DND-41 (cell line): Measurements from ENCODE around the gene THBD.

ENCODE experiments used
- ATAC-seq: fragments of 200-7000 bp; cut with Tn5 transposase; 3 replicates; pipeline ENCODE4 v1.9.1; 2021; ENCODE audit warnings: low read depth; ENCODE audit not compliant: insufficient read depth
- DNase-seq: peaks from one replicate; pipeline ENCODE4 v3.0.0-alpha.2; 2020
- H2AFZ ChIP-seq: 2 replicates; pipeline ENCODE4 v1.6.0; 2012; ENCODE audit warnings: low read depth, low read length
- H3K27ac ChIP-seq: 2 replicates; pipeline ENCODE4 v1.5.1; 2012; ENCODE audit warnings: low read length, inconsistent platforms
- H3K27me3 ChIP-seq: fragments of 200-600 bp; sonication (generic); 2 replicates; pipeline ENCODE4 v1.6.0; 2012; ENCODE audit warnings: low read length, mild to moderate bottlenecking, inconsistent platforms; ENCODE audit not compliant: insufficient read depth, poor library complexity
- H3K36me3 ChIP-seq: 2 replicates; pipeline ENCODE4 v1.5.1; 2012; ENCODE audit warnings: low read length, inconsistent platforms; ENCODE audit not compliant: insufficient read depth
- H3K4me1 ChIP-seq: 2 replicates; pipeline ENCODE4 v1.5.1; 2012; ENCODE audit warnings: mild to moderate bottlenecking, low read length; ENCODE audit not compliant: insufficient read depth
- H3K4me2 ChIP-seq: 2 replicates; pipeline ENCODE4 v1.6.0; 2012; ENCODE audit warnings: mild to moderate bottlenecking, moderate library complexity, low read length, inconsistent platforms; ENCODE audit not compliant: insufficient read depth
- H3K4me3 ChIP-seq, 2 experiments: fragments of 200-600 bp in 1 of 2; shearing (Covaris generic) in 1 of 2; 2 replicates each; pipeline ENCODE4 v1.5.1; 2012 to 2016; ENCODE audit warnings: inconsistent platforms in 2 of 2, low read length in 2 of 2, mild to moderate bottlenecking in 2 of 2, low read depth in 1 of 2, moderate library complexity in 1 of 2
- H3K79me2 ChIP-seq: 2 replicates; pipeline ENCODE4 v1.6.0; 2012; ENCODE audit warnings: low read length, inconsistent platforms; ENCODE audit not compliant: insufficient read depth
- H3K9ac ChIP-seq: 2 replicates; pipeline ENCODE4 v1.6.0; 2012; ENCODE audit warnings: low read depth, mild to moderate bottlenecking, inconsistent platforms, low read length, moderate library complexity
- H3K9me3 ChIP-seq: 2 replicates; pipeline ENCODE4 v1.5.1; 2012; ENCODE audit warnings: low read length, moderate library complexity, mild to moderate bottlenecking, inconsistent platforms; ENCODE audit not compliant: insufficient read depth, severe bottlenecking
- H4K20me1 ChIP-seq: 2 replicates; pipeline ENCODE4 v1.6.0; 2012; ENCODE audit warnings: low read length; ENCODE audit not compliant: insufficient read depth
- EZH2 ChIP-seq: IDR thresholded peaks from 3 replicates; pipeline ENCODE4 v1.6.1; 2012; ENCODE audit warnings: borderline replicate concordance, low read depth, mild to moderate bottlenecking, moderate library complexity, low read length, inconsistent platforms; ENCODE audit not compliant: severe bottlenecking
- TF ChIP-seq, protein P1 (sequence below): IDR thresholded peaks from 2 replicates; pipeline ENCODE4 v1.5.1; 2012; ENCODE audit warnings: borderline replicate concordance, low read length, moderate library complexity, mild to moderate bottlenecking; ENCODE audit not compliant: poor library complexity, severe bottlenecking; ENCODE audit errors: extremely low read depth

Gene THBD

GRCh38 chr20:23017516-23017915 lies 32.0 kb downstream of the THBD start:
- no peak for TF ChIP-seq EZH2
- TF ChIP-seq, protein P1, sequence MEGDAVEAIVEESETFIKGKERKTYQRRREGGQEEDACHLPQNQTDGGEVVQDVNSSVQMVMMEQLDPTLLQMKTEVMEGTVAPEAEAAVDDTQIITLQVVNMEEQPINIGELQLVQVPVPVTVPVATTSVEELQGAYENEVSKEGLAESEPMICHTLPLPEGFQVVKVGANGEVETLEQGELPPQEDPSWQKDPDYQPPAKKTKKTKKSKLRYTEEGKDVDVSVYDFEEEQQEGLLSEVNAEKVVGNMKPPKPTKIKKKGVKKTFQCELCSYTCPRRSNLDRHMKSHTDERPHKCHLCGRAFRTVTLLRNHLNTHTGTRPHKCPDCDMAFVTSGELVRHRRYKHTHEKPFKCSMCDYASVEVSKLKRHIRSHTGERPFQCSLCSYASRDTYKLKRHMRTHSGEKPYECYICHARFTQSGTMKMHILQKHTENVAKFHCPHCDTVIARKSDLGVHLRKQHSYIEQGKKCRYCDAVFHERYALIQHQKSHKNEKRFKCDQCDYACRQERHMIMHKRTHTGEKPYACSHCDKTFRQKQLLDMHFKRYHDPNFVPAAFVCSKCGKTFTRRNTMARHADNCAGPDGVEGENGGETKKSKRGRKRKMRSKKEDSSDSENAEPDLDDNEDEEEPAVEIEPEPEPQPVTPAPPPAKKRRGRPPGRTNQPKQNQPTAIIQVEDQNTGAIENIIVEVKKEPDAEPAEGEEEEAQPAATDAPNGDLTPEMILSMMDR, result no peak
- Histone ChIP-seq H3K4me1 (peaks cover 45% of the 10 kb centered on the region), H3K4me2 (no peak overlapping the region), H3K9ac (no peak overlapping the region), H3K27me3 (no peaks in the 10 kb centered on the region), H4K20me1 (no peaks in the 10 kb centered on the region), H3K79me2 (no peaks in the 10 kb centered on the region), H3K4me3 (no peak overlapping the region), H3K9me3 (no peaks in the 10 kb centered on the region), H2AFZ (no peak overlapping the region), H3K36me3 (no peaks in the 10 kb centered on the region), H3K27ac (no peak overlapping the region)
- ATAC-seq, result peak; percentile 48
- DNase-seq, result peak; percentile 30

DNA sequence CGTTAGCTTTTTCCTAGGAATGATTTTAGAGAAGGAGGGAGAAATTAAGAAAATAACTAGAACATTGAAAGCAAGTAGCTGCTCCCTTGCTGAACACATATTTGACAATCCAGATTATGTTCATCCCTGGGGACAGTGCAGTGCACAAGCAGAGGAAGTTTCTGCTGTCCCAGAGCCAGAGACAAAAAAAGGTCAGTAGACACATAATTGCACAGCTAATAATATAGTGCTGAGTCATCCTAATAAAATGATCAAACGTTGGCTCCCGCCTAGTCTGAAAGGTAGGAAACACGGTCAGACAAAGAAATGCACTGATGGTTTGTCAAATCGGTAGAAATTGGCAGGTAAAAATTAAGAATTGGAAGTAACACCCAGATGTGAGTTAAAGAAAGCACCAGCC lies 36.0 kb downstream of the THBD start:
- H3K79me2 ChIP-seq, result no peaks in the 10 kb centered on the region
- H3K4me1 ChIP-seq, result peaks cover 34% of the 10 kb centered on the region
- ATAC-seq (no peak), DNase-seq (no peak)
- TF ChIP-seq, protein P1, result no peak
- TF ChIP-seq EZH2, result no peak
- H3K4me2 ChIP-seq, result no peak overlapping the region
- no peak overlapping the region for H2AFZ ChIP-seq
- no peaks in the 10 kb centered on the region for H3K27me3 ChIP-seq
- no peaks in the 10 kb centered on the region for H3K36me3 ChIP-seq
- no peaks in the 10 kb centered on the region for H3K9me3 ChIP-seq
- no peak overlapping the region for H3K27ac ChIP-seq
- H4K20me1 ChIP-seq, result no peaks in the 10 kb centered on the region
- no peak overlapping the region for H3K4me3 ChIP-seq
- no peak overlapping the region for H3K9ac ChIP-seq

GRCh38 chr20:23011008-23011721 lies 38.3 kb downstream of the THBD start:
- no peaks in the 10 kb centered on the region for H3K9me3 ChIP-seq
- H2AFZ ChIP-seq, result no peak overlapping the region
- no peaks in the 10 kb centered on the region for H4K20me1 ChIP-seq
- H3K9ac ChIP-seq, result no peak overlapping the region
- no peaks in the 10 kb centered on the region for H3K27me3 ChIP-seq
- DNase-seq (no peak), ATAC-seq (no peak)
- H3K79me2 ChIP-seq, result no peaks in the 10 kb centered on the region
- H3K4me3 ChIP-seq, result no peak overlapping the region
- no peak overlapping the region for H3K27ac ChIP-seq
- TF ChIP-seq, protein P1, result no peak
- no peak for TF ChIP-seq EZH2
- peaks cover 13% of the 10 kb centered on the region for H3K4me1 ChIP-seq
- no peaks in the 10 kb centered on the region for H3K36me3 ChIP-seq
- H3K4me2 ChIP-seq, result no peak overlapping the region
